NCI-H2029 (cell line): ENCODE results near the gene SLC17A2.

Experiments used
- DNase-seq: peaks from one replicate; lab custom pipeline; 2025; lab: John Stamatoyannopoulos, UW

Gene SLC17A2

DNA sequence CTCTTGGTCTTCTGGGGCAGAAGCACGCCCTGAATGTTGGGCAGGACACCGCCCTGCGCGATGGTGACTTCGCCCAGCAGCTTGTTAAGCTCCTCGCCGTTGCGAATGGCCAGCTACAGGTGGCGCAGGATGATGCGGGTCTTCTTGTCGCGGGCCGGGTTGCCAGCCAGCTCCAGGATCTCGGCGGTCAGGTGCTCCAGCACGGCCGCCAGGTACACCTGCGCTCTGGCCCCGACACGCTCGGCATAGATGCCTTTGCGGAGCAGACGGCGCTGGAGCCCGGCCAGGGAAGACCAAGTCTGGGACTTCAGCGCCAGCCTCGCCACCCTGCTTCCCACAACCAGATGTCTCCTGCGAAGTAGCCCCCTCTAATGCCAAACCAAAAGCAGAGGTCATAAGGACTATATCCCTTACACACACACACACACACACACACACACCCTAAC, 48.4 kb downstream of the SLC17A2 start:
- no peak for DNase-seq

- DNase-seq: no peak
Observed at GRCh38 chr6:25880601-25881000, 49.9 kb downstream of the SLC17A2 start.

- DNase-seq: no peak
Observed at GRCh38 chr6:25878721-25879322, 51.7 kb downstream of the SLC17A2 start.

- DNase-seq: no peak
Observed at GRCh38 chr6:25875926-25876602, 54.4 kb downstream of the SLC17A2 start.

DNA sequence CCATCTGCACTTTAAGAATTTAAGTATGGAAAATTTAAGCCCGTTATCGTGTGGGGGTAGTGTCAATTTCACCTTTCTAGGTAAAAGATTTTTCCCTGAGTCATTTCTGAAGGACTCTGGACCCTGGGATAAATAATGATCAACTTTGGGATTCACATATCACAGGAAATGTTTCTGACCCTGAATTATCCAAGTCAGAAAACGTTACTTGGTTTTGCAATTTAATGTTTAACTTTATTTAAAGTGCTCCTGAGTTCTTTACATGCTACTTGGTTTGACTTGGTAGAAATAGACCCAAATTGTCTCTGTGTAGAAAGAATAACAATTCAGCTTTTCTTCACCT, 55.0 kb downstream of the SLC17A2 start:
- no peak for DNase-seq

GRCh38 chr6:25874822-25875562, 55.5 kb downstream of the SLC17A2 start:
- DNase-seq: no peak

GRCh38 chr6:25874118-25874517, 56.4 kb downstream of the SLC17A2 start, which contains the start of gene SLC17A3:
SLC17A3 (minus strand) TSS chr6:25874243; CDS start chr6:25868387, 5,856 bp downstream.
- DNase-seq: no peak

- DNase-seq: no peak
Observed at GRCh38 chr6:25872814-25873213, 57.7 kb downstream of the SLC17A2 start.

GRCh38 chr6:25869840-25870239, 60.7 kb downstream of the SLC17A2 start:
- no peak for DNase-seq

GRCh38 chr6:25868436-25869183, 61.9 kb downstream of the SLC17A2 start:
- DNase-seq: no peak

- DNase-seq: no peak
Observed at GRCh38 chr6:25866011-25866410, 64.5 kb downstream of the SLC17A2 start.

GRCh38 chr6:25863360-25863759, 67.1 kb downstream of the SLC17A2 start:
- no peak for DNase-seq
